NCI-H1092 (cell line): Measurements from ENCODE around the gene RELCH.

Experiments used
- DNase-seq: peaks from one replicate; lab custom pipeline; 2025; lab: John Stamatoyannopoulos, UW

Gene RELCH

DNA sequence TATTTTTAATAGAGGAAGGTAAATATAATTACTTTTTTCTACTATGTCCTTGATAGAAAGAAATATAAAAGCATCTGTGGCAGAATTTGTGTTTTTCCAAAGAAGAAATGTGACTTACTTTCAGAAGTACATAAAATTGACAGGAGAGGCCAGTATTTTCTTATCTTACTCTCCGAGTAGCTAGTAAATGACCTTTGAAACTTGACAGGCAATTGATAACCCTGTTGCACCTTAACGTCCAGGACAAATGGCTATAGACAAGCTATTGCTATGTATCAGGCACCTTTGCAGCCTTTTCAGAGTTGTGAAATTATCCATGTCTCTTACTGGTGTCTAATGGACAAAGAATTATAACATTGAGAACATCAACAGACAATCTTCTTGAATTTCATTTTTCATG, 75.0 kb downstream of the RELCH start:
- DNase-seq = no peak

DNA sequence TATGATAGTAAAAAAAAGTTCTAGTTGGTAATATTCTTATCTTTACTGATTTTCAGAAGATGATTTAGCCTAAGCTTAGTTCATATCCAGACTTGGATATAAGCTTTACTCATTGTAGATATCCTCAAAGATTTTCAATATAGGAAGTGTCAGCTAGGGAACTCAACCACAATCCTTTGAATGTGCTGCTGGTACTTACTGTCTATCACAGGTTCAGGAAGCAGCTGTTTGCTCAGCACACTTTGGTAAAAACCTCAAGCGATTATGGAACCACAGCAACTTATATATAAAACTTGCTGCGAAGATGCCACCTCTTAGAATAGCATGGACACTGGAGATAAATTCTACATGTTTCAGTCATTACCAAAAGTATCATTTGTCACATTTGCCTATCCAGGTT, 77.9 kb downstream of the RELCH start:
- DNase-seq = no peak

DNA sequence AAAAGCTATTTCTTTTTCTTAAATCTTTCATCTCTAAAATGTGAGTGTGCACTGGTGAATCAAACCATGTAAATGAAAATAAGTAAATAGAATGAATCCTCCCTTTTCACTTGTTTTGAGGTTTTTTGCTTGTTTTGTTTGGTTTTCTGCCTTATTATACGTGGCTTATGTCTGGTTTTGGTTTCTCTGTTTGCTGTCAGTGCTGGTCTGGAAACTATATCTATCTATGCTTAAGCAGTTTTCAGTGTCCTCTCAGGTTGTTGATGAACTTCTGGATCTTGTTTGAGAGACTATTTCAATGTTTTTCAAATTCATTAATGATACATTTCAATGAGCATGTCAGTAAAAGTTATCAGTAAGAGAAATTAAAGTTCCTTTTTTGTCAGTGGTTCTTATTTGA, 90.0 kb downstream of the RELCH start:
- no peak for DNase-seq

DNA sequence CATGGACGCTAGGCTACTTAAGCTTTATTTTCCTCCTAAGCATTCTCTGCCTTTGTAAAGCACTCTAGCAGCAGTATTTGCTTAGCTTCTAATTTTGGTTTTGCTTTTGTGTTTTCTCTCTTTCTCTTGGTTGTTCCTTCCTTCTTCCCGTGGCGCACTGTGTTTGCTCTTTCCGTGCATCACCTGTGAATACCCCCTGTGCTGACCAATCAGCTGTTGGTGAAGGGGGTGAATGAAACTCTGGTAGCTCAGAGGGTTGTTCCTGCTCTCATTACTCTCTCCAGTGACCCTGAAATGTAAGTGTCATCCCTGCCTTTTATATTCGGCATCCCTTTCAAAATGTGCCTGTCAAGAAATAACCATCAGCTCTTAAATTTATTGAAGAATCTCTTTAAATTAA, 92.5 kb downstream of the RELCH start:
- peak; percentile 31 for DNase-seq

DNA sequence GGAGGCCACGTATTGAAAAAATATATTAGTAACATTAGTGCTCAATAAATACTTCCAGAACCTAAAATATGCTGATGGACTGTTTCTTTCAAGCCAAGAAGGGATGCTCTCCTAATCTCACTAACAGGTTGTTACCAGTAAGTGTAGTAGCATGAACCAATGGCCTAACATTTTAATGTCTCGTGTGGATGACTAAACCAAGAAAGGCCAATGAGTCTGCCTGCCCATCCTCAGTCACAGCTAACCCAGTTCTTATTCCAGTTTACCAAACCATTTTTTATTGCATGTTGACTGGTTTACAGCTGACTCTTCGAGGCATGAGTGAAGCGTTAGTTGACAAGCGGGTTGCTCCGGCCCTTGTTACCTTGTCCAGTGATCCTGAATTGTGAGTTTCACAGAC, 93.0 kb downstream of the RELCH start:
- DNase-seq = no peak

DNA sequence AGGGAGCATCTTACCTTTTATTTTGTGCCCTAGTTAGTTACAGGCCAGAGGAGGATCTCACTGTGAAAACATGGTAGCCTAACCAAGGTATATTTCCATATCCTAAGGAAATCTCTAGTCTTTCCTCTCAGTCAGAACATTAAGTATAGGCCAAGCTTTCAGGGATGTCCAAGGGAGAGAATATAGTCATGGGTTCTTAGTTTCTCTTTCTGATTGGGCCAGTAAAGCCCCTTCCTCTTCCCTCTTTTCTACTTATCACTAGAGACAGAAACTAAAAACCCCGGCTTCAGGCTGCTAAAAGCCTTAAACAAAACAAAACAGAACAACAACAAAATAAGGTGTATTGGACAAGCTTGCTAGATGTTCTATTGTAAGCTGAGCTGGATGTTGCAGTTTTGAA, 93.7 kb downstream of the RELCH start:
- DNase-seq = no peak

DNA sequence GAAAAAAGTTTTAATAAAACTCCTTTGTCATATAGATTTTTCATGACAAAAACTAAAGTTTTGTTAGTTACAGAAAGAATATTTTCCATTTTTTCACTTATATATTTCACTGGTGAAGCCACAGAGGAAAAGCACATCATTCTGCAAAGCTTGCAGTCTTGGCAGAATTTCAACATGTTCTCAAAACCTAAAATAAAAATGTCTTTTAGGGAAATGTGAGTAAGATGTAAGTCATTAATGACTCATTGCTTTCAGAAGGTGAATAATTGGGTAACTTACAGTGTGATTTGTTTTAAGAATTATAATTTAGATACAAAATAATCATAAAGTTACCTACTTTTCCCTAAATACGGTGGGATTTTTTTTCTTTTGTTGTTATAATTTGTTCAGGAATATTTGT, 94.6 kb downstream of the RELCH start:
- DNase-seq = no peak

DNA sequence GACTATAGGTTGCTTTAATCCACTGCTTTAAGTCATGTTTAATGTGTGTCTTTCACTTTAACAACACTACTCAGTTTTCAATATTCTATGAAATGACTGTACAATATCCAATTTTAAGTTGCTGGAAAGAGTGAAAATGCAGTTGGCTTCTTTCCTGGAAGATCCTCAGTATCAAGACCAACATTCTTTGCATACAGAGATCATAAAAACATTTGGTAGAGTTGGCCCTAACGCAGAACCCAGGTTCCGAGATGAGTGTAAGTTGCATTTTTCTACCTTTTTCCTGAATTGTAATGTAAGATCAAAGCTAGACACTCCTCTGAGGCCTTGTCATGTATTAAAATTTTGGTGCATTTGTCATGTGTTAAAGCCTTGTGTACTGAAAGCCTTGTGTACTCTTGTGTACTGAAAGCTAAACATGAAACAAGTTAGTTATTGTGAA, 95.2 kb downstream of the RELCH start:
- no peak for DNase-seq

DNA sequence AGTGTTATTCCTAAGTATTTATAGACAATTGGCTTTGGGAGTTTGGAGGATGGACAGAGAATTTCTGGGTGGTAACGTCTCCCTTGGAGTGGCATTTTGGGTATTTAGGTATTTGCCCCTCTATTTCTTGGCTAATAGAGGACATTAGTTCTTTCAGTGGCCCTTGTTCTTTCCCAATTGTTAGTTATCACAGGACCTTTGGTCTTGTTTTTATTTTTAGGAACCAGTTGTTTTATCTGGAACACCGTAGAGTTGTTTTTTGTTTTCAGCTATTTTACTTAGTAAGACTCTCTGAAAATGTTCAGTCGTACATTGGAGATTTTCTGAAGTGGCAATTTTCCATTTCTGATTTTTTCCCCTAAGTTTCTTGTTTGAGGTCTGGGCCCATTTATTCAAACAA, 97.6 kb downstream of the RELCH start:
- DNase-seq = no peak

DNA sequence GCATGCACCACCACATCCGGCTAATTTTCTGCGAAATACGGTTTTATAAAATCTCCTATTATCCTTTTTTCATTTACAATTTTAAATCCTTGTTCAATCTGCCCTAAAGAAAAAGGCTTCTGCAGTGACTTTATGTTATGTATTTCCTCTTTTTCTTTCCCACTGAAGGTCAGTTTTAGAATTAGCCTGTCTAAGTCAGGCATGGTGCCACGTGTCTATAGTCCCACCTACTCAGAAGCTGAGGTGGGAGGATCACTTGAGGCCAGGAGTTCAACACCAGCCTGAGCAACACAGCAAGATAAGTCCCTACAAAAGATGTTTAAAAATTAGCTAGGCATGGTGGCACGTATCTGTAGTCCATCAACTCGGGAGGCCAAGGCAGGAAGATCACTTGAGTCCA, 98.2 kb downstream of the RELCH start:
- no peak for DNase-seq

DNA sequence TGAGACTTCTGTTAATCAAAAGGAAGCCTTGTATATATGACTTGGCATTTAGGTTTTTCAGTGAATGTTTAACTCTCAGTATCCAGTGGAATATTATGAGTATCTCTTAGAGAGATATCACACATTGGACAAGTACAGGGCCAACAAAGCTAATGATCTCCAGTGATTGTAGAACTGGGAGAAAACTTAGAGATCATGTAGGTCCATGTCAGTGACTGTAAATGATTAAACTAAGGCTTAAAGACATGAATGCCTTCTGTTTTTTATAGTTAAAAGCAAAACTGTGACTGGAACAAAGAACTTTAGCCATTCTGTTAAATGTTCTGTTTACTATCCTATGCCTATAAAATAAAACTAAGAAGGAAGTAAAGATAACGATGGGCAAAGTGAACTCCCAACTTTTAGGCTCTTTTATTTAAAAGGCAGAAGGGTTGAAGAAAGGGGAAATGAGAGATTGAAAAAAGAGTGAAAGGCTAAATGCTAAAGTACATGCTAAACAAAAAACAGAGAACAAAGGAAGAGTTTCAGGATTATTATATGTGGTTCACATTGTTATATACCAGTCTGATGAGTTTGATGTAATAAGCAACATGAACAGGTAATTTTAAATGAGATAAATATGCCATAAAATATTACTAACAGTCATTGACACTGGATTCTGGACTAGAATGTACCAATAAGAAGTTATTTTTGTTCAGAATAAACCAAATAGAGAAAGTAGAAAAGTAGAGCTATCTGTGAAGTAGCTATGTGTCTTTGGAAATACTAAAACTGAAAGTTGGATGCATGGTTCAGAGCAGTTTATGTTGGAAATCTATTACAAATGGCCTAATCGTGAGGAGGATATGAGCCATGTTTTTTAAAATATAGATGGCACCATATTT, 101.0 kb downstream of the RELCH start:
- no peak for DNase-seq

DNA sequence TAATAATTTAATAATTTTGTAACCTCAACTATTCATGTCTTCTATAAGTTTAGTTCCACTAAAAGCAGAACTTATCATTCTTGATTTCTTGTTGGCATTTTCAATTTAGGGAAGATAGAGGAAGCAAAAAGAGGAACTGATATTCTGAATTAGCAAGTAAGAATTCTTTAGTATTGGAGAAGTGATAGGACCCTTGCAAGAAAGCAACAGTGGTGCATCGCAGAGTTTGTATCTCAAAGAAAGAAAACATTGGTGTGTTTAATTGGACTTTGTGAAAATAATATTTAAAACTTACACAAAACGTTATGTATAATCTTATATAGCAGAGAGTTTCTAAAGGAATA, 101.6 kb downstream of the RELCH start:
- DNase-seq = no peak

DNA sequence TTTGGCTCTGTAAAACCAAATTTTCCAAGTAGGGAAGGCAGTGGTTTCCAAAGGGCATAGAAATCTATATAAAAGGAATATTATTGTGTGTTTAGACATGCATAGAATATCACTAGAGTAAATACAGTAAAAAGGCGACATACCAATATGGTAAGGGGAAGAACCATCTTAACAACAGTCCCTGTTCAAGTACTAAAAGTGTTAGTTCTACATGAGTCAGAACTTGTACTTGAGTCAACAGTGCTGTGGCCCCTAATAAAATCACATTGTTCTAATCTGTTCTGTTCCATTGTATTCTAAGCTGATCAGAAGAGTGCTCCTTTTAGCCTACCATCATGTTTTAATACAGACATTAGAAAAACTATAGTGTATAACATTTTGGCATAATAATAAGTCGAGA, 102.0 kb downstream of the RELCH start:
- no peak for DNase-seq

DNA sequence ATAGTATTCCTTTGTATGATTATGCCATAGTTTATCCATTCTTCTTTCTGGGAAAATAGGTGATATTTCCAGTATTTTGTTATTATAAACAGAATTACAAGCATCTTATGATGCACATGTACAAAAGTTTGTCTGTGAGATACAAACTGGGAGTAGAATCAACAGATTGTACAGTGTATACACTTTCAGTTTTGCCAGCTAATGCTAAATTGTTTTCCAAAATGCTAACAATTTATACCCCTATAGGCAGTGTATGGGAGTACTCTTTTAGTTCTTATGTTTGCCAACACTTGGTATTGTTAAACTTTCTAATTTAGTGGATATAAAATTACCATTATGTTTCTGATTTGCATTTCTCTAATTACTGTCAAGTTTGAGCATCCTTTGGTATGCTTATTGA, 107.0 kb downstream of the RELCH start:
- DNase-seq = no peak

DNA sequence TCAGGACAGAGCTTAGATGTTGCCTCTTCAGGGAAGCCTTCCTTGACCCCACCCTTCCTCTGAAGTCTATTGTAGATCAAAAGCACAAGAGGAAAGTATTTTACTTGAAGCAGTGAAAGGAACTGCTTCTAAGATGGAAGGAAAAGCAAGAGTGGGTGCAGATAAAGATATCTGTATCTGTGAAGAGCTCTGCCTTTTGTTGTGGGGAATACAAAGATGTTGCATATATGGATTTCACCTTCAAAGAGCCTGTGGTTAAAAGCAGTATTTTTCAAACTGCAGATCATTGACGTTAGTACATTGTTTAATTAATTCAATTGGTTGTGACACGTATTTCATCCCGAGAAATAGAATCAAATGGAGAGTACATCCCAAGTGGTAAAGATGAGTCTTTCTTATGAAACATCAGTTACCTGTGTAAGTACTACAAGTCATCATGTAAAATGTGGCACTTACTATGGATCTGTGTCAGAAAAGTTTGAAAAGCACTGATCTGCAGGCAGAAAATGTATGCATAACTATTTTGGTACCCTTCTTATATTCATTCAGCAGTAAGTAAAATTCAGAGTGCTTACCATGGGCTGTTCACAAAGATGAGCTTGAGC, 113.4 kb downstream of the RELCH start:
- no peak for DNase-seq

DNA sequence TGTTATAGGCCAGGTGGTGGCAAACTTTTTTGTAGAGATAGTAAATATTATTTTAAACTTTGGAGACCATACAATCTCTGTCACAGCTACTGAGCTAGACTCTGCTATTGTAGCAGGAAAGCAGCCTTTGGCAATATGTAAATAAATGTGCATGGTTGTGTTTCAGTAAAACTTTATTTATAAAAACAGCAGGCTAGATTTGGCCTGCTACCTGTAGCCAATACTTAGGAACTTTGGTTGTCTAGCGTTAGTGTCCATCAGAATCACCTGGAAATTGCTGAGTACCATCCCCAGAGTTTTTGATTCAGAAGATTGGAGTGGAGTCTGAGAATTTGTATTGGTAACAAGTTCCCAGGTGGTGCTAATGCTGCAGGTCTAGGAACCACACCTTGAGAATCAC, 114.3 kb downstream of the RELCH start:
- DNase-seq = no peak

DNA sequence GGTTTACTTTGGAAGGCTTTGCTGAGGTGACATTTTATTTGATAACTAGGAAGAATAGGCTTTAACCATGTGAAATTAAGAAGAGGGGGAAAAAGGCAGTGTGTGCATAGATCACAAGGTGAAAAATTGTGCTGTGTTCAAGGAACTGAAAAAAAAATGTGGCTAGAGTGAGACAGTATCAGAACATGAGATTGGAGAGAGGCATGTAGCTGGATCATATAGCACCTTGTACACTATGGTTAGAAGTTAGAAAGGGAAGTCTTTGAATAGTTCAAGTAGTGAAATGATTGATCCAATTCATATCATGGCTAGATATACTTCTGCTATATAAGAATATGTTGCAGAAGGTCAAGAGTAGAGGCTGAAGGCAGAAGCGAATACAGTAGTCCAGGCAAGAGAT, 125.8 kb downstream of the RELCH start:
- DNase-seq = no peak

DNA sequence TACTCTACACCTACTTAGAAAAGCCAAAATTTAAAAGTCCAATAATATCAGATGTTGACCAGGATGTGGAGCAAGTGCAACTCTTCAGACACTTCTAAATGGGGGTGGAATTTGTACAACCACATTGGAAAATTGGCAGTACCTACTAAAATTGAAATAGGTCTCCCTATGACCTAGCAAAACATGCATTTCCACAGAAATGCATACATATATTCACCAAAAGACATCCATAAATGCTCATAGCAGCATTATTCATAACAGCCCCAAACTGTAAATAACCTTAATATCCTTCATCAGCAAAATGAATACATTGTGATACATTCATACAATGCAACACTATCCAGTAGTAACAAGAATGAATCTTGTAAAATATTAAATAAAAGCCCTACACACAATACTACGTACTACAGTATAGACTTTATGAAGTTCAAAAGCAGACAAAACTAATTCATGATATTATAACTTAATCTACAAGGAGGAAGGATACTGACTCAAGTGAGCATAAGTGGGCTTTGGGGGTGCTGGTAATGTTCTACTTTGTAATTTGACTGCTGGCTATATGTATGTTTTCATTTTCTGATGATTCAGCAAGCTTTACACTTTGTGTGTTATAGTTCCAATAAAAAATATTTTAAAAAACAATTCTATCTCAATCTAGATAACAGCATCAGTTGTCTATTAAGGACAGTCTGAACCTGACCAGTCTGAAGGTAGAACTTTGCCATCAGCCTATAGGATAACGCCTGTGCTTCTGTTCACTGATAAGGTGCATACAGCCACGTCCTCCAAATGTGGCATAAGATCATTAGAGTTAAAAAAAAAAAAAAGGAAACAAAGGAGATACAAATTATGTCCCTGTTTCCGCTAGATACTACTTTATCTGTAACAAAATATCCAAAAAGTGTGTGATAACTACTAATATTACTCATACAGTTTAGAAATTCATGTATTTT, 131.4 kb downstream of the RELCH start:
- DNase-seq = no peak

DNA sequence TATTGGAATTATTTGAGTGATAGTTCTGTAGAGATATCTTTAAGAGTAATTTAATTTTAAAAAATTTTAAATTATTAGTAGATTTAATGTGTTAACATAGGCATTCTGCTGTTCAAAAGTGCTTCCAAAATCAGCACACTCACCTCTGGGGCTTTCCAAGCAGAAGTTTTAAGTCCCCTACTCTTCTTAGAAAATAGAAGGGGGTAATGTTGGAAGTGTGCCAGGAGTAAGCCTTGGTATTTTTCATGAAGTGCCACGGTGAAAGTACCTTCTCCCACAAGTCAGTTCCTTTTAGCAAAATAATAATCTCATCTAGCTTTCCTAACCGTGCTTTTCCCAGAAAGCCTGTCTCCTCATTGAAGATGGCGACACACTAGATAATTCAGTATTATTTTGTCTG, 134.1 kb downstream of the RELCH start:
- no peak for DNase-seq

DNA sequence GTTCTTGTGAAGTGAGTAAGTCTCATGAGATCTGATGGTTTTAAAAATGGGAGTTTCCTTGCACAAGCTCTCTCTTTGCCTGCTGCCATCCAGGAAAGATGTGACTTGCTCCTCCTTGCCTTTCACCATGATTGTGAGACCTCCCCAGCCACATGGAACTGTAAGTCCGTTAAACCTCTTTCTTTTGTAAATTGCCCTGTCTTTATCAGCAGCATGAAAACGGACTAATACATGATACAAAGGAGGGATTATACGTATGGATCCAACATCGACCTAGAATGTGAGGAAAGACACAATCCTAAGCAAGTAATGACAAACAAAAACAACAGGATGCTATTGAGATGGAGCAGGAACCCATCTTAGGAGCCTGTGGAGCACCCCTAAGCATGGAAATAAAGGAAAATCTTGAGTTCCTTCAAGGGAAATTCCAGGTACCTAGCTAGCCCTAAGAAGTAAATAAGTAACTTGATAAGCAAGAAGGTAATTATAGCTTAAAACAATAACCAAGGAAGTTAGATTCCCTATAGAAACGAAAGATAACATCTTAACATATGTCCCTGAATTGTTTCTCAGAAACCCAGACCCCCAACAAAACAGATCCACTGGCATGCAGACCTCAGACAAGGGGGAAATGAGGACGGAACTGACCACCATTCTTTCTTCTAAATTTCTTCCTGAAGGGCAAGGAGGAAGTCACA, 136.6 kb downstream of the RELCH start:
- no peak for DNase-seq

DNA sequence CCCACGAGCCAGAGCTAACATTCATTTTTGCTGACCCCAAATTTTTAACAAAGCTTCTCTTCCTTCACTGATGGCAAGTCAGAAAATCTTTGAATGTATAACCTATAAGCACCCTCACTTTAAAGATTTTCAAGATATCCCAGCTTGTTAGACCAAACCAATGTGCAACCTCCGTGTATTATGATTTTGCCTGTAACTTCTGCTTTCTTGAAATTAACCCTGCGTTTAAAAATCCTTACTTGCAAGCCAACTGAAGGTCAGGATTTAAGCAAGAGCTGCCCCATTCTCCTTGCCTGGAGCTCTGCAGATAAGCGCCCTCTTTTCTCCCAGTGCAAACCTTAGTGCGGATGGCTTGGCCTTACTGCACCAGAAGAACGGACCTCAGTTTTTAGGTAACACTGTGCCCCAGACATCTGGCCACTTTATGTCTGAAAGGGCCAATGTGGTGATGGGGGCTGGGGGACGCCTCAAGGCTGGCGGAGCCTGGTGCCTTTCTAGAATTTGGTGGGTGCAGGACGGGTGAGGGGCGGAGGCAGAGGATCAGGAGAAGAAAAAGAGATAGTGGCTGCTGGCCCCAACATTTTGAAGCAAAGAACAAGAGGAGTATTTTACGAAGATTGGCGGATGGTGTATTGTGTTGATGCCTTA, 137.2 kb downstream of the RELCH start:
- DNase-seq = no peak
